Epidermal melanocyte (primary cell): ENCODE results near the gene TSC2.
"Not testable (repeated sequence)": the region's sequence is repeated elsewhere in the genome, so short reads cannot be mapped to it uniquely, and the experiment has no call there.

Experiments used
- DNase-seq: peaks from one replicate; pipeline ENCODE4 v3.0.0; 2011; ENCODE audit warnings: low spot score; ENCODE audit not compliant: insufficient read length

TSC2 gene

DNA sequence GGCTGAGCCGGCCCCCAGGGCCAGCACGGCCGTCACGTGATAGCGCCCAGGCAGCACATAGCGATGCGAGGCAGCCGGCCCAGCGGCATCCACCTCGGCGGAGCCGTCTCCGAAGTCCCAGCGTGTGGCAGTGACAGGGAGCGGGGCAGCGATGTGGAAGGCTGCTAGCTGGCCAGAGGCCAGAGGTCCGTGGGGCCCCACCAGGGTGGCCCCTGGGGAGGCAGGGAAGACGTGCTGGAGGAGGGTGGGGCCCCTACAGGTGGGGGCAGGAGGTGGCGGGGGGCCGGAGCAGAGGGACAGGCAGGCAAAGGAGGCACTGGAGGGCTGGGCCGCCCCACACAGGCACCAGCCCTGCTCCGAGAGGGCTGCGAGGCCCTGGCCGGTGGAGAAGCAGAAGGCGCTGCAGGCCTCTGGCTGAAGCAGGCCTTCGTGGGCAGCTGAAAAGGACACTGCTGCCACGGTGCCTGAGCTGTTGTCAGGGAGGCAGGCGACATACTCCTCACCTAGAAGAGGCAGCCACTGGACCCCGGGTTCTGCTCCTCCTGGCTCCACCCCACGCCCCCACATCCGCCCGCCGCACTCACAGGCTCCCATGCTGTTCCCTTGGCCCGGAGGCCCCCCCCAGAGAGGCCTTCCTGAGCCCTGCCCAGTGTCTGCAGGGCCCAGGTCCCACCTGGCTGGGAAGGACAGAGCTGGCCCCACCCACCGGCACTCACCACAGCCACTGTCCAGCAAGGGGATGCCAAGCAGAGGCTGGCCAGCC lies 70.4 kb downstream of the TSC2 start:
- DNase-seq = not testable (repeated sequence)

DNA sequence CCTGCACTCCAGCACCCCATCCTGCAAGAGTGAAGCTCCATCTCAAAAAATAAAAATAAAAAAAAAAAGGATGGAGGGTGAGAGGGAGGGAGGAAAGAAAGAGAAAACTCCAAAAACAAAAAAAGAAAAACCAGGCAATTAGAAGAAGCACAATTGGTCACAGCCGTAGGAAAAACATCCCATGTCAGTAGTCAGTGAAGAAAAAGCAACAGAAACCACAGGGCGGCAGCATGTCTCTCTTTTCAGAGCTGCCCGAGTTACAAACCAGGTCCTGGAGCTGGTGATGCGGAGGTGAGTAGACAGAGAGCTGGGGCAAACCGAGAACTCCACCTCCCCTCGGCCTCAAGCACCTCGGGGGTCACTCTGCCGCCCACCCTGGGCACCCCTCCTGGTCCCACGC lies 73.5 kb downstream of the TSC2 start:
- DNase-seq = not testable (repeated sequence)

DNA sequence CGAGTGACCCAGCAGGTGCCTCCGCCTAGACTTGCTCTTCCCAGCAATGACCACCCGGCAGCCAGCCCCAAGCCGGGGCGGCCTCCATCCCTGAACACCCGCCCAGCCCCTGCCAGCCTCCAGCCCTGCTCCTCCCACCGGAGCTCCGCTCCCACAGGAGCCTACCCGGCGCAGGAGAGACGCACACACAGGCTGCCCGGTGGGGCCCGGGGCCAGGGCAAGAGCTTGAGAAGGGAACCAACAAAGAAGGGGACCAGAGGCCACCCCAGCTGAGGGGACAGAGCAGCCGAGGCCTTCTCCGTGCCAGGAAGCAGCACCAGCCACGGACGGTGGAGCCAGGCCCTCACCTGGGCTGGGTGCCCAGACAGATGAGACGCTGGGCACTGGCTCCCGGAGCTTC lies 74.1 kb downstream of the TSC2 start:
- DNase-seq = no peak

DNA sequence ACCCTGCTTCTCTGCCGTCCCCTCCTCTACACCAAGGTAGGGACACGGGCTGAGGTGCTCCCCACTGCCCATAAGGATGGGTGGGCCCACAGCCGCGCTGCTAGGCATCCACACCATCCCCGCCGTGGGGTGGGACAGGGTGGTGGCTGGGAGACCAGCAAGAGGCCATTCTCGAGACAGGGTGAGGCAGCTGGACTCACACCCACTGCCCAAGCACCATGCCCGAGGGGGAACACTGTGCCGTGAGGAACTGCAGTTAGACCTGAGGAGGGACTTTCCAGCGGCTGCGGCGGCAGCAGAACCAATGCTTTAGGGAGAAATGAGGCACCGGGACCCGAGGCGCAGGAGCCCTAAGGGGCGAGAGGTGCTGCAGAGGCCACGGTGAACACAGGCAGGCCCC lies 74.6 kb downstream of the TSC2 start:
- DNase-seq = no peak

DNA sequence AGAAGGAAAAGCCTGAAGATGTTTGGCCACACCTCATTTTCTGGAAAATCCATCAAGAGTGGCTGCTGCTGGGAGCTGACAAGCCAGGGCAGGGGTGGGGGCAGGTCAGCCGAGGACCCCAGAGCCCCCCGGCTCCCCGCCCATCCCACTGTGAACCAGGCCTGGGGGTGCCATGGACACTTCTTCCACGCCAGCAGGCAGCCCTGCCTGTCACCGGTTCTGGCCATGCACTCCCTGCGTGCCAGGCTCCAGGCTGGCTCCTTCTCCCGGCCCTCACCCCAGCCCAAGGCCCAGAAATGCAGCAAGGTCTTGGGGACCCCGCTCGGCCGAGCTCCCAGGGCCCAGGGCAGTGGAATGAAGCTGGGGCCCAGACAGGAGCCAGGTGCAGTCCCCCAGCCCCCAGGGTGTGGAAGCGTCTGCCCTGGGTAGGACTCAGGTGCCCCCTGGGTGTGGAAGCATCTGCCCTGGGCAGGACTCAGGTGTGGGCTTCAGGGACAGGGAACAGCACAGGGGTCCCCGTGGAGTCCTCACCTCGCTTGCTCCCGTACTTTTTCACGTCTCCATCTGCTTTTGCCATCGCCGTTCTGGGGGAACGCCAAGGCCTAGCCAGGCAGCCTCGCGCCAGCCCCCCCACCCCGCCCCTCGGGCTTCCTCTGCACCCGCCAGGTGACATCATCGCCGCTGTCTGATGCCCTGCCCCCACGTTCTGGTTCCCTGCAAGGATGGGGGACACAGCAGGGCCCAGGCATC lies 75.3 kb downstream of the TSC2 start:
- not testable (repeated sequence) for DNase-seq

DNA sequence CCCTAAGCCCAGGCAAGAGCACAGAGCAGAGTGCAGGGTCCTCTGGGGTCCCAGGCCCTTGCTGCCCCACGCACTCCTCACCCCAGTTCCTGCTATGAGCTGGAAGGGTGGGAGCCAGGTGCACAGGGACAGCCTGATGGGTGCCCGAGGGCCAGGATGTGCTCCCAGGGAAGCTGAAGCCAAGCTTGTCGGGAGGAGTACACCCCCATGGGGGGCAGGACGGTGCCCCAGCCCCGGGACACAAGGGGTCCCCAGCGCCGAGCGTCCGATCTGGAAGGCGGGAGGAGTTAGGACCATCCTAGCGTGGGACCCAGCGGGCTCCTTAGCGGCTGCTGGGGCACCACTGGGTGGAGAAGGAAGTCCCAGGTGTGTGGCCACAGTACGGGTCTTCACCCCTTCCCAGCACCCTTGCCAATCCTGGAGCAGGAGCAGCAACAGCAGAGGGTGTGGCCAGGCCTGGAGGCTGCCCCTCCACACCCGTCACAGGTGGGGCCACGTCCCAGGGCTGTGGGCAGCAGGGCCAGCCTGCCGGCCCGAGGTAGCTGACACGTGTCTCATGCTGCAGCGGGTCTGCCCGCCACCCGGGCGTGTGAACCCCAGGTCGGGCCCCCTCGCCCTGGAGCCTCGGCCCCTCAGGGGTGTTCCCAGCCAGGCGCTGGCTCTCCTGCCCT lies 76.1 kb downstream of the TSC2 start:
- DNase-seq = not testable (repeated sequence)

DNA sequence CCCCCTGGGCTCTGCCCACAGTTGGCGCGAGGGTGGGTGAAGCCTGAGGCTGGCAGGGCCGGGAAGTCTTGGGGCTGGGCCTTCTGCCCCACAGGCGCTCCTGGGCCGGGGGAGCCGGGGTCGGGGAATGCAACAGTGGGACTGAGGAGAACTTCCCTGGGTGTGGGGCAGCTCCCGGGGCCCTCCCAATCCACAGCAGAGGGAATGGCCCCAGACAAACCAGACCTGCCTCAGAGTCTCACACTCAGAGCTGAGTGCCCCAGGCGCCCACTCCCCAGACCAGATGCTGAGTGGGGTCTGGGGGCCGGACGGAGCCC lies 76.5 kb downstream of the TSC2 start:
- DNase-seq = not testable (repeated sequence)

DNA sequence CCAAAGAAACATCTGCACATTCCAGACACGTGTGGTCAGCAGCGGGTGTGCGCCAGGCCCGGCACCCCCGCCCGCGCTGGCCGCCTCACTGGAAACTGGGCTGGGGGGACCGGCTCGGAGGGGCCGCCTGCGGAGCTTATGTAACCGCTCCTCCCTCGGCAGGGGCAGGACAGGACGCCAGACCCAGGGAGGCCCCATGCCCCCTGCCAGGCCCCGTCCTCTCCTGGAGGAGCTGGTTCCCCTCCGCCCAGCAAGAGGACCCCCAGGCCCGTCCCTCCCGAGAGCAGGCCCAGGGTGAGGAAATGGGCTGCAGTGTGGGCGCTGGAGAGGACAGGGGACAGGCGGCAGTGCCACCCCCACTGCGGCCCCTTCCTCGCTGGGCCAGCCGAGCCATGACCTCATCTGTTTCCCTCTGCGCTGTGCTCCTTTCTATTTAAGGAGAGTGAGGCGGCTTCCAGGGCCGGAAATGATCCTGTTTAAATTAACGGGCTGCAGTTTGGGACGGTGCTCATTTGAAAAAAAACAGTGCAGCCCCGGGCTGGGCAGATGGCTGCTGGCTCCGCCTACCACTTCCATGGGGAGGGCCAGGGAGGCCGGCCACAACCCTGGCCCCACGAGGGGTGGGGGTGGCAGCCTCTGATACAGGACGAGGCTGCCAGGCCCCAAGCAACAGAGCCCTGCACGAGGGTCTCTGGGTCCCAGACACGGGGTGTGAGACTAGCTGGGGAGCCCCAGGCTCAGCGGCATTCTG lies 77.1 kb downstream of the TSC2 start:
- not testable (repeated sequence) for DNase-seq

DNA sequence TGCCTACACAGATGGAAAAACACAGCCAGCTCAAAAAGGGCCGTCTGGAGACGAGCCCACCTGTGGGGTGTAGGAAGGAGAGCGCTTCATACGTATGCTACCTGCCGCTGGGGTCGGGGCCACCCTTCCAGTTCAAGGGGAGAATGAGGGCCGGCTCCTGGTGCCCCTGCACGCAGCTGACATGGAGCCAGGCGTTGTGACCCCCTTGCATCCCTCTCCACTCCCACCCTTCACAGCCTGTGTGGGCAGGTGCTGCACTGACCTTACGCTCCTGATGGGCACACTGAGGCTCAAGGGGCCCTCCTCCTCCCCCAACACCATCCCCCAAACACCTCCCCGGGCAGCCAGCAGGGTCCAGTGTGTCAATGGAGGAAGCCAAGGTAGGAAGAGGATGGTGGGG lies 77.8 kb downstream of the TSC2 start:
- DNase-seq = not testable (repeated sequence)

DNA sequence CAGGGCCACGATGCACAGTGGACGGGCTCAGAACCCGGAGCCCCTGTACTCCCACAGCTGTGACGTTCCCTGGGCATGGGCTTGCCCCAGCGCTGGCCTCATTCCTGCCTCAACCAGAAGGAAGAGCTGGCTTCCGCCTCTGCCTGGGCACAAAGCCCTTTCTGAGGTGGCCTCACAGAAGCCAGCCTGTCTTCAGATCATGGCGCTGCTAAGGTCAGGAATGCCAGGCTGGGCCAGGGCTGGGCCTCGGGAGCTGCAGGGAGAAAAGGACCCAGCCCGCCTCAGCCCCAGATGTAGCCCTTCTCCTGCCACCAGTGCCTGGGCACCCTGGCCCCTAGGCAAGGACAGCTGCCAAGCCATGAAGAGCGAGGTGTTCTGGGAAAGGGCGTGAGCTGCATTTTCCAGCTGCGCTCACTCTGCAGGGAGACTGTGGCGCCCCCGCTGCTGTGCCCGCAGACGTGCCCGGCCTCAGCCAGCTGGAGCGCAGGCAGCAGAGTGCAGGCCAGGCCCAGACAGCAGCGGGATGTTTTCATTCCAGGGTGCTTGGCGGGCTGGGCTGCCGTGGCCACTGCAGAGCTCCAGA lies 78.5 kb downstream of the TSC2 start:
- DNase-seq = not testable (repeated sequence)

DNA sequence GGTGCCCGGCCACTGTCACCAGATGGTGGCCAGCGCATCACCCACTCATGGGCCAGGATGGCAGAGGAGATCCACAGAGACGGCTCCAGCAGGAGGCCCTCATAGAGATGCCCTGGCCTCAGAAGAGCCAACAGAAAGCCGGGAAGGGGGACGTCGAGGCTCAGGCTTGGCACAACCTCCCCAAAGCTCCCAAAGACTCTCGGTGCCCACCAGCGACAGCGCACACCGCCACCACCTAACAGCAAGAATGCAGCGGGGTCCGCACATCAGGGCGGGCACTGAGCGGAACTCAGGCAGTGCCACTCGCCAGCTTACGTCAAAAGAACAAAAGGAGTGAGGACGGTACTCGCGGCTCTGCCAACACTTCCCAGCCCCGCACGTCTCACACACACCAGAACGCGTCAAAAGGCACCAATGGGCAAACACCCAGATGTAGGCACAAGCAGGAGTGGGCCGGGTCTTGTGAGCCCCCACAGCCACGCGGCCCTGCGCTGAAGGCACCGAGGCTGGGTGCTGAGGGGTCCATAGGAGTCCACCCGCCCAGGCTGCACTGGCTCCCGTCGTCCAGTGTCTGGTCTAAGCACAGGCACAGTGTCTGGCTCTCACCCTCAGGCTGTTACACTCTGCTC lies 79.3 kb downstream of the TSC2 start:
- DNase-seq = not testable (repeated sequence)

DNA sequence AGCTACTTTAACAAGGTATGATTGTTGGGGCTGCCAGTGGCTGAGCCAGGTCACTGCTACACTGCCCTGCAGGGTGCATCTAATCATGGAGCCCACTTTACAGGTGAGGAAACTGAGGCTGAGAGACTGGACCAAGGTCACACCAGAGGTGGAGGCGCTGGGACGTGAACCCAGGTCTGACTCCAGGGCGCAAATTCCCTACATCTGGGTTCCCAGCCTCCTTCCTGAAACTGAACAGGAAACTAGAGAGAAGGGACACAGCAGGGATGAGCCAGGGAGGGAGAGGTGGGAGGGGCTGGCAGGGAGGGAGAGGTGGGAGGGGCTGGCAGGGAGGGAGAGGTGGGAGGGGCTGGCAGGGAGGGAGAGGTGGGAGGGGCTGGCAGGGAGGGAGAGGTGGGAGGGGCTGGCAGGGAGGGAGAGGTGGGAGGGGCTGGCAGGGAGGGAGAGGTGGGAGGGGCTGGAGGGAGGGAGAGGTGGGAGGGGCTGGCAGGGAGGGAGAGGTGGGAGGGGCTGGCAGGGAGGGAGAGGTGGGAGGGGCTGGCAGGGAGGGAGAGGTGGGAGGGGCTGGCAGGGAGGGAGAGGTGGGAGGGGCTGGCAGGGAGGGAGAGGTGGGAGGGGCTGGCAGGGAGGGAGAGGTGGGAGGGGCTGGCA lies 80.0 kb downstream of the TSC2 start:
- DNase-seq = not testable (repeated sequence)

DNA sequence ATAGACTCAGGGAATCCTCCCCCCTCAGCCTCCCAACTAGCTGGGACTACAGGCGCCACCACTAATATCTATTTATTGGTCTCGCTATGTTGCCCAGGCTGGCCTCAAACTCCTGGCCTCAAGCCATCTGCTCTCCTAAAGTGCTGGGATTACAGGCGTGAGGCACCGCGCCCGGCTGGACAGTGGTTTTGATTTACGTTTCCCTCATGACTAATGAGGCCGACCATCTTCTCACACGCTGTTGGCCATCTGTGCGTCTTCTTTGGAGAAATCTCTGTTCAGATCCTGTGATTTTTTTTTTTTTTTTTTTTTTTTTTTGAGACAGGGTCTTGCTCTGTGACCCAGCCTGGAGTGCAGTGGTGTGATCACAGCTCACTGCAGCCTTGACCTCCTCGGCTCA lies 81.5 kb downstream of the TSC2 start:
- not testable (repeated sequence) for DNase-seq

DNA sequence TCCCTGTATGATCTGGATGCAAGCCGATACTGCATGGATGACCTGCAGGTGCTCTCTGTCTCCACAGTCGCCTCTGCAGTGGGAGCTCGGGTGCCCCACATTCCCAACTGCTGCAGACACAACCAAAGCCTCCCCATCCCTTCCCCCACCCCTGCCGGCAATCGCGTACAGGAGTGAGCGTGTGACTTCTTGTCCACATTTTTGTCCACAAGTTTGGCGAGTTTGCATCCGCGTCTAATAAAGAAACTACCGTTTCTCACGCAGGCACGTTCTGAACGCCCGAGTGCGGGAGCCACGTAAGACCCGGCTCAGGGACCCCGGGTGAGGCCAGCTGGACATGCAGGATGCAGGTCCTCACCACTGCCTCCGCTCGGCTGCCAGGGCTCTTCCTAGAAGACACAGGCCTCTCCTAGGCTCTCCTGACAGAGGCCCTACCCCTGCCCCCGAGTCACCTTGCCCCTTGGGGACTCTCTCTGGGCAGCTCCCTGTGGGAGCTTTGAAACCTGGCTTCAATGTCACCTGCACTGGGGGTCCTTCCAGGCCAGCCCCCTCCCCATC lies 82.2 kb downstream of the TSC2 start:
- not testable (repeated sequence) for DNase-seq

DNA sequence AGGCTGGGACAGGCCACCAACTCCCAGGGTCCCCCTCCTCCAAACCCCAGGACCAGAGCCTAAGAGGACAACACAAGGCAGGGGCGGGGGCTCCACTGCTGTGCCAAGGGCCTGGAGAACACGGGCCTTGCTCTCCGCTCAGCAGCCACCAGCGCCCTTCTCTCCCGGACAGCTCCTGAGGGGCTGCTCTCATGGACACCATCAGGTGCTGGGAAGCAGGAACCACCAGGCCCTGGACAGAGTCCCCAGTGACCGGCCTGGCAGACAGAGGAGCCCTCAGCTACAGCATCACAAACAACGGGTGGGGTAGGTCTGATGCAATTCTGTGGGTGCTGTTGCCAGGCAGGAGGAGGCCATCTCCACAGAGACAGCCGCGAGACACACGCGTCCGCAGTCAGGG lies 86.0 kb downstream of the TSC2 start:
- DNase-seq = not testable (repeated sequence)

DNA sequence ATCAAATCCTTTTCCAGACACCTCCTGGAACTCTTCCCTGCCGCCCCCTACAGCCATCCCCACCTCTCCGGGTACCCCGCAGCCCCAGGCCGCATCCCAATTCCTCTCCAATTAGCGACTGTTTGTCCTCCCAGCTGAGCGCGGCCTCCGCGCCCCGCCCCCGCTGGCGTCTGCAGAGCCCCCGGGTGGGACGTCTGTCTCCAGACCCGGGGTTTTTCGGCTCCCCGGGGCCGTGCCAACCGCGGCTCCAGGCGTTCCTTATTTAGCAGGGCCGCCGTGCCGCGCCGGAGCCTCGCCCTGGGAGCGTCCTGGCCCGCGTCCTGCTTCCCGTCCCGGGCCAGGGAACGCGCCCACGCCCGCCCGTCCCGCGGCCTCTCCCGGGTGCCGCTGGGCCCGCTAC lies 87.3 kb downstream of the TSC2 start:
- not testable (repeated sequence) for DNase-seq

DNA sequence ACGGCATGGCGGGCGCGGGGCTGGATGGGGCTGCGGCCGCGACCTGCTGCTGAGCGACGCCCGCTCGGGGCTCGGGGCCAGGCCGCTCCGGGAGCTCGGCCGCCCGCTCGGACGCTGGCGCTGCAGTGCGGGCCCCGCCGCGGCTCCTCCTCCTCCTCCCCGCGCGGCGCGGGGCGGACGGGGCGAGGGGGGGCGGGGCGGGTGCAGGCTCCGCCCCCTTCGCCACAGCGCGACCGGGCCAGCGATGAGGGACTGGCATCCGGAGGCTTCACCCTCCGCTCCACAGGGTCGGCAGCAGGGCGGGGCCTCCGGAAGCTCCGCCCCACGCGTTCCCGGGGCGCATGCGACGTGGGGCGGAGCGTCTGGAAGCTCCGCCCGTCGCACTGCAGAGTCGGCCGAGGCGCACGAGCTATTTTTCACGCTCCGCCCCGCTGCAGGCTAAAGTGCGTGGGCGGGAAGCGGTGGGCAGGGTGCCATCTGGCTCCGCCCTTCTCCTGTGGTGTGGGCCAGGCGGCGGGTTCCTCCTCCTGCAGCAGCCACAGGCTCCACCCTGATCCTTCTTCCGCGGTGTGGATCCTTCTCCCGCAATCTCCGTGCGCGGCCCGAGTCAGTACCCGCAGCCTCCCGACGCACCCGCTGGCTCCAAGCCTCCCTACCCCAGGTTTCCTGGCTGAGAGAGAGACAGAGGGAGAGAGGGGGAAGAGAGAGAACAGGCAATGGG lies 88.1 kb downstream of the TSC2 start, which contains the start of gene PKD1:
Gene PKD1 (minus strand): TSS at position 129 of the 721 bp plus-strand sequence. CDS start 209 bp downstream, outside the sequence.
- DNase-seq = peak; percentile 64
